ENCODE data around the gene LGALS4.
"Not testable (repeated sequence)": the region's sequence is repeated elsewhere in the genome, so short reads cannot be mapped to it uniquely, and the experiment has no call there.

LGALS4 gene

GRCh38 chr19:38819231-38819920 lies 6.6 kb upstream of the LGALS4 start:
- no peak for DNase-seq

- no peak for DNase-seq
These were observed 4.3 kb upstream of the LGALS4 start for GRCh38 chr19:38817081-38817480.

- no peak for DNase-seq
These were observed 3.5 kb upstream of the LGALS4 start for GRCh38 chr19:38816131-38816750.

GRCh38 chr19:38815059-38816001 lies 2.6 kb upstream of the LGALS4 start:
- DNase-seq, result no peak

GRCh38 chr19:38813932-38814331 lies 1.2 kb upstream of the LGALS4 start:
- not testable (repeated sequence) for DNase-seq

- DNase-seq, result no peak
These were observed 578 bp upstream of the LGALS4 start for GRCh38 chr19:38813323-38813722.

- no peak for DNase-seq
These were observed 520 bp downstream of the LGALS4 start for GRCh38 chr19:38812009-38812840.

- no peak for DNase-seq
These were observed 3.0 kb downstream of the LGALS4 start for GRCh38 chr19:38809592-38810252.

- DNase-seq, result no peak
These were observed 4.0 kb downstream of the LGALS4 start for GRCh38 chr19:38808741-38809140.

- DNase-seq, result not testable (repeated sequence)
These were observed 5.2 kb downstream of the LGALS4 start for GRCh38 chr19:38807374-38808098.

GRCh38 chr19:38806371-38806770 lies 6.4 kb downstream of the LGALS4 start:
- no peak for DNase-seq

- no peak for DNase-seq
These were observed 7.6 kb downstream of the LGALS4 start for GRCh38 chr19:38805180-38805579.

- DNase-seq, result no peak
These were observed 9.2 kb downstream of the LGALS4 start for GRCh38 chr19:38803543-38803942.

GRCh38 chr19:38801359-38802095 lies 11.2 kb downstream of the LGALS4 start:
- no peak for DNase-seq

GRCh38 chr19:38800577-38801347 lies 12.0 kb downstream of the LGALS4 start:
- no peak for DNase-seq

GRCh38 chr19:38799104-38799503 lies 13.6 kb downstream of the LGALS4 start:
- no peak for DNase-seq

- DNase-seq, result not testable (repeated sequence)
These were observed 15.0 kb downstream of the LGALS4 start for GRCh38 chr19:38797781-38798180.

- DNase-seq, result no peak
These were observed 16.6 kb downstream of the LGALS4 start for GRCh38 chr19:38796154-38796553.

GRCh38 chr19:38795549-38795948 lies 17.2 kb downstream of the LGALS4 start:
- DNase-seq, result no peak

GRCh38 chr19:38793671-38794070 lies 19.1 kb downstream of the LGALS4 start:
- no peak for DNase-seq
